Left ventricle myocardium superior (tissue), 1 donor: ENCODE measurements around the gene ZNF185. TPM values are rescaled to one million over a fixed set of nuclear protein-coding genes. Genes with fewer than 3 reads are reported as not detected.
A peak's percentile ranks its signal among the peaks of the same experiment; 100 is the strongest.

Experiments used
- ATAC-seq: fragments of 200-7000 bp; cut with Tn5 transposase; one replicate; pipeline ENCODE4 v1.9.1; 2020; ENCODE audit warnings: mild to moderate bottlenecking, moderate library complexity
- DNase-seq: peaks from one replicate; pipeline ENCODE4 v3.0.0-alpha.2; 2020
- intact Hi-C: fragments of 100-400 bp; cut with micrococcal nuclease; formaldehyde crosslinking; loops from one replicate; pipeline ENCODE4 v1.11.0; 2022
- long read RNA-seq: library from polyadenylated mRNA; unstranded; transcript quantifications from one replicate; pipeline ENCODE4 v2.0.0, GENCODE V29; 2021
- total RNA-seq: library from RNA; stranded (reverse); fragmentation: NEBNext Ultra II Directional; extraction: Animal tissue kit (Norgen Biotek cat#: 25700); gene quantifications from one replicate; pipeline ENCODE4 v1.2.1, GENCODE V29; 2021
- donor health status: DM: no; HTN: yes; CAD: no; lungs with severe emphysema.

Gene ZNF185
- total RNA-seq: 2.5 TPM
- long read RNA-seq, partial matches to known transcripts: 0 of 1 reads
- long read RNA-seq, other reads (novel, unspliced or antisense): 1 of 1 reads

- intact Hi-C loops: no loop called here
- DNase-seq: peak; percentile 33
- ATAC-seq: peak; percentile 19
These were observed at the start of gene ZNF185 for GRCh38 chrX:152897222-152898131. TSS of gene ZNF185 (plus strand) at chrX:152898067. CDS start at chrX:152914490, 16,423 bp downstream.

GRCh38 chrX:152850465-152850864 is 47.4 kb upstream of the ZNF185 start:
- no peak for DNase-seq
- peak; percentile 45 for ATAC-seq
- intact Hi-C loops: no loop called here

- intact Hi-C loops: no loop called here
- DNase-seq: no peak
- ATAC-seq: no peak
These were observed 43.9 kb upstream of the ZNF185 start for GRCh38 chrX:152853986-152854385.

- ATAC-seq (no peak), DNase-seq (no peak)
- intact Hi-C loops: no loop called here
These were observed 36.8 kb upstream of the ZNF185 start for GRCh38 chrX:152861116-152861515.

GRCh38 chrX:152861826-152862225 is 36.0 kb upstream of the ZNF185 start:
- intact Hi-C loops: no loop called here
- no peak for DNase-seq
- ATAC-seq: no peak

GRCh38 chrX:152865232-152865920 is 32.5 kb upstream of the ZNF185 start:
- intact Hi-C loops: no loop called here
- DNase-seq: no peak
- ATAC-seq: no peak

- ATAC-seq (no peak), DNase-seq (no peak)
- intact Hi-C loops: no loop called here
These were observed 31.5 kb upstream of the ZNF185 start for GRCh38 chrX:152866386-152866785.

- DNase-seq: no peak
- intact Hi-C loops: no loop called here
- ATAC-seq: no peak
These were observed 27.9 kb upstream of the ZNF185 start for GRCh38 chrX:152869972-152870371.

GRCh38 chrX:152871260-152871659 is 26.6 kb upstream of the ZNF185 start:
- no peak for ATAC-seq
- no peak for DNase-seq
- intact Hi-C loops: no loop called here

GRCh38 chrX:152872522-152872921 is 25.3 kb upstream of the ZNF185 start:
- intact Hi-C loops: no loop called here
- no peak for DNase-seq
- no peak for ATAC-seq

- intact Hi-C loops: no loop called here
- DNase-seq (no peak), ATAC-seq (no peak)
These were observed 24.5 kb upstream of the ZNF185 start for GRCh38 chrX:152873361-152873760.

GRCh38 chrX:152876931-152877840 is 20.7 kb upstream of the ZNF185 start:
- ATAC-seq (no peak), DNase-seq (no peak)
- intact Hi-C loops: no loop called here

- intact Hi-C loops: no loop called here
- no peak for DNase-seq
- no peak for ATAC-seq
These were observed 18.7 kb upstream of the ZNF185 start for GRCh38 chrX:152878976-152879755.

- no peak for ATAC-seq
- intact Hi-C loops: no loop called here
- DNase-seq: no peak
These were observed 16.6 kb upstream of the ZNF185 start for GRCh38 chrX:152881289-152881688.

- intact Hi-C loops: no loop called here
- ATAC-seq (no peak), DNase-seq (no peak)
These were observed 13.7 kb upstream of the ZNF185 start for GRCh38 chrX:152884171-152884570.

GRCh38 chrX:152886716-152887115 is 11.2 kb upstream of the ZNF185 start:
- peak; percentile 29 for ATAC-seq
- DNase-seq: no peak
- intact Hi-C loops: no loop called here

- intact Hi-C loops: no loop called here
- ATAC-seq (no peak), DNase-seq (no peak)
These were observed 5.4 kb upstream of the ZNF185 start for GRCh38 chrX:152892499-152892898.

- no peak for ATAC-seq
- DNase-seq: no peak
- intact Hi-C loops: no loop called here
These were observed 4.6 kb upstream of the ZNF185 start for GRCh38 chrX:152892999-152893891.
